GM23338 (cell line): Measurements from ENCODE around the gene DHX32. TPM values are rescaled to one million over a fixed set of nuclear protein-coding genes. Genes with fewer than 3 reads are reported as not detected.

Experiments used
- ATAC-seq: fragments of 200-7000 bp; cut with Tn5 transposase; 3 replicates; pipeline ENCODE4 v1.9.1; 2020
- DNase-seq: peaks from one replicate; pipeline ENCODE4 v3.0.0-alpha.2; 2015; ENCODE audit warnings: low spot score
- H2AFZ ChIP-seq: fragments of 200-600 bp; sonication (generic); 2 replicates; pipeline ENCODE4 v1.8.0; 2016; ENCODE audit warnings: antibody characterized with exemption, mild to moderate bottlenecking, moderate library complexity
- H3F3A ChIP-seq: fragments of 200-600 bp; sonication (generic); replicated peaks from 2 replicates; pipeline ENCODE4 v1.8.0; 2017; ENCODE audit warnings: antibody characterized with exemption, mixed run types, low read depth
- H3K27ac ChIP-seq: fragments of 200-600 bp; sonication (generic); 2 replicates; pipeline ENCODE4 v1.6.1; 2016; ENCODE audit warnings: low read depth
- H3K27me3 ChIP-seq: fragments of 200-600 bp; sonication (generic); 2 replicates; pipeline ENCODE4 v1.8.0; 2016; ENCODE audit warnings: mild to moderate bottlenecking, mixed run types, moderate library complexity; ENCODE audit not compliant: insufficient read depth
- H3K36me3 ChIP-seq: fragments of 200-600 bp; sonication (generic); 2 replicates; pipeline ENCODE4 v1.8.0; 2016; ENCODE audit warnings: mild to moderate bottlenecking; ENCODE audit not compliant: insufficient read depth
- H3K4me1 ChIP-seq: fragments of 200-600 bp; sonication (generic); 2 replicates; pipeline ENCODE4 v1.8.0; 2016; ENCODE audit warnings: mild to moderate bottlenecking, moderate library complexity; ENCODE audit not compliant: insufficient read depth
- H3K4me2 ChIP-seq: fragments of 200-600 bp; sonication (generic); 2 replicates; pipeline ENCODE4 v1.7.1; 2017; ENCODE audit warnings: mixed run types
- H3K4me3 ChIP-seq: fragments of 200-600 bp; sonication (generic); 2 replicates; pipeline ENCODE4 v1.6.1; 2016; ENCODE audit warnings: mixed run types
- H3K79me2 ChIP-seq: fragments of 200-600 bp; sonication (generic); replicated peaks from 2 replicates; pipeline ENCODE4 v1.8.0; 2017; ENCODE audit warnings: mild to moderate bottlenecking; ENCODE audit not compliant: insufficient read depth
- H3K9me2 ChIP-seq: fragments of 200-600 bp; sonication (generic); 2 replicates; pipeline ENCODE4 v1.8.0; 2017; ENCODE audit not compliant: insufficient read depth
- H4K20me1 ChIP-seq: fragments of 200-600 bp; sonication (generic); replicated peaks from 2 replicates; pipeline ENCODE4 v1.8.0; 2017; ENCODE audit warnings: mild to moderate bottlenecking; ENCODE audit not compliant: insufficient read depth
- H3K27ac Mint-ChIP-seq: 2 replicates; pipeline ENCODE4 v1.8.0; 2020; ENCODE audit warnings: inconsistent platforms, mild to moderate bottlenecking, moderate library complexity, mixed read lengths
- H3K27me3 Mint-ChIP-seq: 3 replicates; pipeline ENCODE4 v1.8.0; 2022; ENCODE audit warnings: low read depth, mild to moderate bottlenecking, moderate library complexity, mixed read lengths, inconsistent platforms; ENCODE audit not compliant: insufficient read depth, poor library complexity
- H3K36me3 Mint-ChIP-seq: 3 replicates; pipeline ENCODE4 v1.8.0; 2021; ENCODE audit warnings: low read depth, mild to moderate bottlenecking, inconsistent platforms, moderate library complexity, mixed read lengths
- H3K4me1 Mint-ChIP-seq: 3 replicates; pipeline ENCODE4 v1.8.0; 2020; ENCODE audit warnings: mild to moderate bottlenecking, inconsistent platforms, mixed read lengths
- H3K4me3 Mint-ChIP-seq: 3 replicates; pipeline ENCODE4 v1.8.0; 2021; ENCODE audit warnings: moderate library complexity, mild to moderate bottlenecking, inconsistent platforms, mixed read lengths
- H3K9me3 Mint-ChIP-seq: 3 replicates; pipeline ENCODE4 v1.8.0; 2020; ENCODE audit warnings: moderate library complexity, mild to moderate bottlenecking, inconsistent platforms, mixed read lengths
- CTCF ChIP-seq, 2 experiments: fragments of 200-600 bp in 1 of 2; sonication (generic) in 1 of 2; conservative IDR thresholded peaks; 2 replicates each; pipeline versions ENCODE4 v1.5.1 to v1.6.1; 2016 to 2017; ENCODE audit warnings: antibody characterized with exemption in 2 of 2, low read depth in 2 of 2, mild to moderate bottlenecking in 2 of 2, moderate library complexity in 1 of 2
- EZH2 ChIP-seq: fragments of 200-600 bp; sonication (generic); IDR thresholded peaks from one replicate; pipeline ENCODE4 v1.8.0; 2017; ENCODE audit warnings: antibody characterized with exemption, mild to moderate bottlenecking, low read depth; ENCODE audit not compliant: unreplicated experiment
- EZH2phosphoT487 ChIP-seq: fragments of 200-600 bp; sonication (generic); IDR thresholded peaks from one replicate; pipeline ENCODE4 v1.8.1; 2018; ENCODE audit warnings: antibody characterized with exemption; ENCODE audit not compliant: unreplicated experiment
- JUNB ChIP-seq: IDR thresholded peaks from one replicate; pipeline ENCODE4 v1.6.1; 2016; ENCODE audit warnings: antibody characterized with exemption; ENCODE audit not compliant: unreplicated experiment
- NANOG ChIP-seq: IDR thresholded peaks from 2 replicates; pipeline ENCODE4 v1.6.1; 2016; ENCODE audit warnings: antibody characterized with exemption, borderline replicate concordance
- POLR2AphosphoS5 ChIP-seq: IDR thresholded peaks from 2 replicates; pipeline ENCODE4 v1.6.1; 2016; ENCODE audit warnings: antibody characterized with exemption, low read depth
- ZNF114 ChIP-seq: fragments of 250-450 bp; sonication (Bioruptor Pico); IDR thresholded peaks from 2 replicates; pipeline ENCODE4 v1.5.0; 2020; ENCODE audit warnings: mild to moderate bottlenecking, moderate library complexity
- ZNF331 ChIP-seq: fragments of 250-450 bp; sonication (Bioruptor Pico); IDR thresholded peaks from 2 replicates; pipeline ENCODE4 v1.5.0; 2020; ENCODE audit warnings: low read depth, mild to moderate bottlenecking, moderate library complexity
- ZNF462 ChIP-seq: fragments of 250-450 bp; sonication (Bioruptor Pico); IDR thresholded peaks from 2 replicates; pipeline ENCODE4 v1.5.0; 2020; ENCODE audit warnings: mild to moderate bottlenecking, moderate library complexity
- polyA plus RNA-seq: library from polyadenylated mRNA; unstranded; fragments of >200 nt; fragmentation: Nextera tagmentation; extraction: Ambion mirVana; gene quantifications from 2 replicates; pipeline ENCODE4 v1.2.1, GENCODE V29; 2016
- total RNA-seq: library from RNA; depleted of rRNA; stranded (reverse); fragments of >200 nt; shearing (Covaris generic); gene quantifications from 2 replicates; pipeline ENCODE4 v1.2.3, GENCODE V29; 2014
- TF ChIP-seq, protein P1 (sequence below): IDR thresholded peaks from 2 replicates; pipeline ENCODE4 v1.6.1; 2016; ENCODE audit warnings: antibody characterized with exemption

Gene DHX32
- total and polyA plus RNA-seq, 2 experiments from 2014 or later, result 9.5 to 21.6 TPM

GRCh38 chr10:125846894-125847293, 34.2 kb downstream of the DHX32 start (continued):
- no peak for TF ChIP-seq ZNF462 (CRISPR knock-in tag)
- no peak for TF ChIP-seq ZNF114 (CRISPR knock-in tag)
- TF ChIP-seq, protein P1, sequence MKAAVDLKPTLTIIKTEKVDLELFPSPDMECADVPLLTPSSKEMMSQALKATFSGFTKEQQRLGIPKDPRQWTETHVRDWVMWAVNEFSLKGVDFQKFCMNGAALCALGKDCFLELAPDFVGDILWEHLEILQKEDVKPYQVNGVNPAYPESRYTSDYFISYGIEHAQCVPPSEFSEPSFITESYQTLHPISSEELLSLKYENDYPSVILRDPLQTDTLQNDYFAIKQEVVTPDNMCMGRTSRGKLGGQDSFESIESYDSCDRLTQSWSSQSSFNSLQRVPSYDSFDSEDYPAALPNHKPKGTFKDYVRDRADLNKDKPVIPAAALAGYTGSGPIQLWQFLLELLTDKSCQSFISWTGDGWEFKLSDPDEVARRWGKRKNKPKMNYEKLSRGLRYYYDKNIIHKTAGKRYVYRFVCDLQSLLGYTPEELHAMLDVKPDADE, result no peak
- no peak for TF ChIP-seq ZNF331
- TF ChIP-seq EZH2, result no peak
- TF ChIP-seq JUNB, result no peak
- TF ChIP-seq EZH2phosphoT487, result no peak
- no peak for TF ChIP-seq POLR2AphosphoS5

- Histone ChIP-seq H3K9me2 (no peaks in the 10 kb centered on the region), H3K4me2 (no peak overlapping the region), H2AFZ (no peak overlapping the region), H3K4me1 (no peaks in the 10 kb centered on the region), H3K79me2 (no peaks in the 10 kb centered on the region), H3K27ac (no peak overlapping the region), H3K27me3 (no peaks in the 10 kb centered on the region), H4K20me1 (no peaks in the 10 kb centered on the region; the same call in 1 of the 2 replicates), H3K4me3 (no peak overlapping the region), H3K36me3 (peaks cover 6% of the 10 kb centered on the region; the same call in 1 of the 2 replicates), H3F3A (no peaks in the 10 kb centered on the region)
- H3K4me3 Mint-ChIP-seq, result no peak overlapping the region
- no peak overlapping the region; the same call in 1 of the 2 replicates for H3K27ac Mint-ChIP-seq
- no peak for ATAC-seq
- H3K9me3 Mint-ChIP-seq, result peaks cover 2% of the 10 kb centered on the region; the same call in 2 of the 3 replicates
- H3K27me3 Mint-ChIP-seq, result peaks cover 5% of the 10 kb centered on the region
- peaks cover 26% of the 10 kb centered on the region for H3K36me3 Mint-ChIP-seq
- no peak for DNase-seq
- no peaks in the 10 kb centered on the region for H3K4me1 Mint-ChIP-seq
- no peak for TF ChIP-seq NANOG
- no peak for TF ChIP-seq EZH2phosphoT487
- TF ChIP-seq CTCF (conservative IDR thresholded peaks at IDR 0.05; ENCODE audit: low read depth in 2 of 2), result no peak
Measured at GRCh38 chr10:125845617-125846016, 35.5 kb downstream of the DHX32 start.
